Activated CD4-positive, alpha-beta T cell treated with anti-CD3 and anti-CD28 coated beads for 4 hours (primary cell): ENCODE results near the gene RBCK1.

Source experiments
- DNase-seq, 2 donors: peaks; one replicate each; pipeline ENCODE4 v3.0.0-alpha.2; 2020

The RBCK1 gene

GRCh38 chr20:400454-401275 is 7.4 kb upstream of the RBCK1 start:
- no peak for DNase-seq

GRCh38 chr20:401682-402495 is 6.2 kb upstream of the RBCK1 start:
- no peak for DNase-seq

DNA sequence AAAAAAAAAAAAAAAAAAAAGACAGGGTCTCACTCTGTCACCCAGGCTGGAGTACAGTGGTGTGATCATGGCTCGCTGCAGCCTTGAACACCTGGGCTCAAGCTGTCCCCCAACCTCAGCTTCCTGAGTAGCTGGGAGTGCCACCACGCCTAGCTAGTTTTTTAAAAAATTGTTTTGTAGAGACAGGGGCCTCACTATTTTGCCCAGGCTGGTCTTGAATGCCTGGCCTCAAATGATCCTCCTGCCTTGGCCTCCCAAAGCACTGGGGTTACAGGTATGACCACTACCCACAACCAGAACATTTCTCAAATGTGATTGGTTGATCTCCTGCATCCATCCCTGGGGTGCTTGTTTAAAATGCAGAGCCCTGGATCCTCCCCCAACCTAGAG is 5.6 kb upstream of the RBCK1 start:
- DNase-seq: no peak

DNA sequence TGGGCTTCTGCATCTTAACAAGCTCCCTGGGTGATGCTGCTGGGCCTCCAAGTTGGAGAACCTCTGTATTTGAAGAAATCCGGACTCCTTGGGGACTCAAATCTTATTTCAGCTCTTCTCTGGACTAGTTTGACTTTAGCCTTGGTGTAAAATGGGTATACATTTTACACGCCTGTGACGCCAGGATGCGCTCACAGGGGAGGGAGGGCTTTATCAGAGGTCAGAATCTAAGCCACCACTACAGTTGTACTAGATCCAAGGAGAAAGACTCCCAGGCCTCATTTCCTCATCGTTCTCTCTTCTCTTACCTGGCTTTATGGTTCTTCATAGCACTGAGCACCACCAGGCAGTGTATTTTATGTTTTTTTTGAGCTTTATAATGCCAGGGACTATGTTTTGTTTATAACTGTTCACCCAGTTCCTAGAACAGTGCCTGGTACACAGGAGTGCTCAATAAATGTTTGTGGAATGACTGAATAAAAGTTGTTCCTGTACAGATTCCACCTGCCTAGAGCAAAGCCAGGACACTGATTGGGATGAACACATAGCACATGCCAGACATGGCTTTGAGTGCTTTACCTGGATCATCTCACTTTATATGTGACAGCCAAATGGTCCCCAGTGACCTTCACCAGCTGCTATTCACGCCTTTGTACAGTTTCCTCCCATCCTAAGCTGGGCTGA is 5.1 kb upstream of the RBCK1 start:
- DNase-seq: no peak

DNA sequence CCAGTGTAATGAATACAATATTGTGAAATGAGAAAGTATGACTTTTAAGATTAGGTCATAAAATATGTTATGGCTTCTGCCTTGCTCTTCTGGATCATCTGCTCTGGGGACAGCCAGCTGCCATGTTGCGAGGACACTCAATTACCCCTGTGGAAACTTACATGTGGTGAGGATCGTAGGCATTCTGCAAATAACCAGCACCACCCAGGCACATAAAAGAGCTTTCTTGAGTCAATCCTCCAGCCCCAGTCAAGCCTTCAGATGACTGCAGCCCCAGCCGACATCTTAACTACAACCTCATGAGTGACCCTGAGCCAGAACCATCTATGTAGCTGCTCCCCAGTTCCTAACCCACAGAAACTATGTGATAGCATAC is 4.5 kb upstream of the RBCK1 start:
- no peak for DNase-seq

- DNase-seq: no peak
These were observed 4.0 kb upstream of the RBCK1 start for GRCh38 chr20:404088-404487.

DNA sequence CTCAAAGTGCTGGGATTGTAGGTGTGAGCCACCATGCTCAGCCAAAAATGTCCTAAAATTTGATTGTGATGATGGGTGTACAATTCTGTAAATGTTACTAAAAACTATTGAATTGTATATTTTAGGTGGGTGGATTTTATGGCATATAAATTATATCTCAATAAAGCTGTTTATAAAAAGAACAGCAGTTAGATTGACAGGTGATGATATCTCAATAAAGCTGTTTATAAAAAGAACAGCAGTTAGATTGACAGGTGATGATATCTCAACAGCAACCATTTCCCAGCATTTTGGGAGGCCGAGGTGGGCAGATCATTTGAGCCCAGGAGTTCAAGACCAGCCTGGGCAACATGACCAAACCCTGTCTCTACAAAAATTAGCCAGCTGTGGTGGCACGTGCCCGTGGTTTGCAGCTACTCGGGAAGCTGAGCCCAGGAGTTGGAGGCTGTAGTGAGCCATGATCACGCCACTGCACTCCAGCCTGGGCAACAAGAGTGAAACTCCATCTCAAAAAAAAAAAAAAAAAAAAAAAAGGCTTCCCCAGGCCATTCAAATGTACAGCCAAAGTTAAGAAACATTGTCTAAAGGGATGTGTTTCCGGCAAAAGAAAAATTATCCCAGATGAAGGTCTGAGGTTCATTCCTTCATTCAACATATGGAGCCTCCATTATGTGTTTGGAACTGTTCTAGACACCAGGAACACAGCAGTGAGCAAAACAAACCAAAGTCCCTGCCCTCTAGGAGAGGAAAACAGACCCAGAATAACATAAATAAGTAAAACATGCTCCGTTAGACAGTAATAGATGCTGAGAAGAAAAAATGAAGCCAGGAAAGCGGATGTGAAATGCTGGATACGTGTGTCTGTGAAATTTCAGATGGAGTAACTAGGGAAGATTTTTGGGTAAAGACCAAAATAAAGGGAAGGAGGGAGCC is 1.6 kb upstream of the RBCK1 start:
- no peak for DNase-seq

DNA sequence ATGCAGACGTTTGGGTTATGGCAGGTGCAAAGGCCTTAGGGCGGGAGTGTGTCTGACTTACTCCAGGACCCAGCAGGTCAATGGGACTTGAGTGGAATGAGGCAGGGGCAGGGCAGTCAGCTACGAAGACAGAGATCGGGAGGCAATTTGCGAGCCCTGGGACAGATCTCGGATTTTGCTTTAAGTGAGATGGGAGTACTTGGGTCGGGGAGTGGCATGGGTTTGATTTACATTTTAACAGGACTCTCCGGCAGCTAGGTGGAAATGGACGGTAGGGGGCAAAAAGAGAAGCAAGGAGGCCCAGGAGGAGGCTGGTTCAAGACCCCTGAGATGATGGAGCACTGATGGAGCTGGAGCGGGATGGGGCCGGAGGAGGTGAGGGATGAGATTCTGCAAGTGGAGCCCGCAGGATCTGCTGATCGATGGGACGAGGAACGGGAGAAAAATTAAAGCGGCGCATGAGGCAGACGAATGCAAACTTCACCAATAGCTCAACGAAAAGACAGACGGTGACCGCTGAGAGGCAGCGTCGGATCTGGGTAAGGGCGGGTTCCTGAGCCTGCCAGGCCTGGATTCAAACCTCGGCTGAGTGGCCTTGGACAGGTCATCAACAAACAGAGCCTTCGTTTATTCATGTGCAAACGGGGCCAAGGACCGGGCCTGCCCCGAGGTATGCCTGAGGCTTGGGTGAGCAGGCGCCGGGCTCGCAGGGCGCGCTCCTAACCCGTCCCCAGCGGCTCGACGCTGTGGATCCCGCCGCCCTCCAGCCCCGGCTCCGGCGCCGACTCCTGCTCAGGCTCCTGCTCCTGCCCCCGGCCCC is 756 bp upstream of the RBCK1 start:
- peak; percentile 49 to 71 for DNase-seq

- DNase-seq: peak in 1 of 2 donors; percentile 19
These were observed 971 bp downstream of the RBCK1 start for GRCh38 chr20:408843-409696.

- no peak for DNase-seq
These were observed 1.8 kb downstream of the RBCK1 start for GRCh38 chr20:409697-410559.

GRCh38 chr20:412081-412480 is 4.0 kb downstream of the RBCK1 start:
- DNase-seq: no peak

GRCh38 chr20:414161-414560 is 6.1 kb downstream of the RBCK1 start:
- DNase-seq: no peak

GRCh38 chr20:415820-416322 is 7.8 kb downstream of the RBCK1 start:
- no peak for DNase-seq

DNA sequence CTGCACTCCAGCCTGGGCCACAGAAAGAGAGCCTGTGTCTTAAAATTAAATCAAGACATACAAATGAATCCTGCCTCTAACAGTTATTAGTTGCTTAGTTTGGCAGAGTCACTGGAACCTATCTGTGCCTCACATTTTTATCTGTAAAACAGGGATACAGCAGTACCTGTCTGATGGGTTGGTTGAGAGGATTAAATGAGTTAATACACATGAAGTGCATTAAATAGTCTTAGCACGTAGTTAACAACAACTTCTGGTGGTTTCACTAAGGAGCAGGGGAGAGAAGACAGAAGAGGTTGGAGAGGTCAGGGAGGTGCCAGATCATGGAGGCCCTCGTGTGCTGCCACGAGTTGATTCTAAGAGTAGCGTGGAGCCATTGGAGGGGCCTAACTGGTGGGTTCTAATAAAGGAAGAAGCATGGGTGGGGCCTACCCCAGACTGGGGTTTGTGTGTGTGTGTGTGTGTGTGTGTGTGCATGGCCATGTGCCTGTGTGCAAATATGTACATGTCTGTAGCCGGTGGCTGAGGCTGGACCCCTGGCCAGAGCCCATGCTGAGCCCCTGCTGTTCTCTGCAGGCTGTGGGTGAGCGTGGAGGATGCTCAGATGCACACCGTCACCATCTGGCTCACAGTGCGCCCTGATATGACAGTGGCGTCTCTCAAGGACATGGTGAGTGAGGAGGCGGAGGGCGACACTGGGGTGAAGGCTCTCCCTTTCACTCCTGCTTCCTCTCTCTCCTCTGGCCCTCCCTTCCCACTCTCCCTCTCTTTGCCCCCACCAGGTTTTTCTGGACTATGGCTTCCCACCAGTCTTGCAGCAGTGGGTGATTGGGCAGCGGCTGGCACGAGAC is 9.1 kb downstream of the RBCK1 start:
- no peak for DNase-seq

DNA sequence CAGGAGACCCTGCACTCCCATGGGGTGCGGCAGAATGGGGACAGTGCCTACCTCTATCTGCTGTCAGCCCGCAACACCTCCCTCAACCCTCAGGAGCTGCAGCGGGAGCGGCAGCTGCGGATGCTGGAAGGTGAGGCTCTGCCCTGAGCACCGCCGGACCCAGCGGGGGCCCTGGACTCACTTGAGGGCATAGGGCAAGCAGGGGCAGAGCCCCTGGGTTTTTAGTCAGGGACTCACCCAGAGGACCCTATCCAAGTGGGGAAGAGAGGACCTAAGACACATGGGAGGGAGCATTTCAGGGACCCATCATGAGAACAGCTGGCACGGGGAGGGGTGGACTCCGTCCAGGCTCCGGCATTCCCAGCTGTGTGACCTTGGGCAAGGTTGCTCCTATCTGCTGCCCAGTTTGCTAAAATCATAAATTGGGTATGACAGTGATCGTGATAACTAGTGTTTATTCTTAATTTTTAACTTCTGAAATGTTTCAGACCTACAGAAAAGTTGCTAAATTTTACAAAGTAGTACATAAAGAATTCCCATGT is 9.8 kb downstream of the RBCK1 start:
- no peak for DNase-seq

DNA sequence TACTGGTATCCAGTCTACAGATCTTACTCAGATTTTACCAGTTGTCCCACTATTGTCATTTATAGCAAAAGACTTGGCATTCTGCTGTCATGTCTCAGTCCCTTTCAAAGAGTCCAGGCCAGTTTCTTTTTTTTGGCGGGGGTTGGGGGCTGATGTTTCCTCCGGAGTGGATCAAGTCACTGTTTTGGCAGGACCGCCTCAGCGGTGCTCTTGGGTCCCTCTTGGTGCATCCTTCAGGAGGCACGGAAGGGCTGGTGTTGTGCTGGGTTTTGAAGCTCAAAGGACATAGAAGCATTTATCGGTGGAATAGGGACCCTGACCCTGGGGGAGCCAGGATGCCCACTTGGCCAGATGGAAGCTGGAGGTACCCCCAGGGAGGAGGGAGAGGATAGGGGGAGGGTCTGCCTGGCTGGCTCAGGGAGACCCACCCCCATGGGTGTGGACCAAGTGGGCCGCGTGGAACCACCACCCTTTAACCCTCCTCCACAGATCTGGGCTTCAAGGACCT is 10.8 kb downstream of the RBCK1 start:
- no peak for DNase-seq

GRCh38 chr20:419556-420165 is 11.6 kb downstream of the RBCK1 start:
- DNase-seq: no peak
